Activated CD8-positive, alpha-beta T cell treated with anti-CD3 and anti-CD28 coated beads for 36 hours (primary cell): ENCODE results near the gene AGFG2. TPM values are rescaled to one million over a fixed set of nuclear protein-coding genes. Genes with fewer than 3 reads are reported as not detected.

Experiments used
- ATAC-seq: fragments of 200-7000 bp; cut with Tn5 transposase; one replicate; pipeline ENCODE4 v1.10.0; 2021; ENCODE audit warnings: mild to moderate bottlenecking, moderate library complexity
- CTCF ChIA-PET: fragments of 350-600 bp; sonication (Branson Sonifier 250); formaldehyde crosslinking; loops from one replicate; lab custom pipeline; 2021; ENCODE audit warnings: antibody characterized with exemption; lab: Charles Lee
- POLR2A ChIA-PET: fragments of 350-600 bp; sonication (Branson Sonifier 250); formaldehyde crosslinking; loops from one replicate; lab custom pipeline; 2021; ENCODE audit warnings: antibody characterized with exemption; lab: Charles Lee
- DNase-seq: peaks from one replicate; pipeline ENCODE4 v3.0.0-alpha.2; 2020
- H3K27ac Mint-ChIP-seq: one replicate; pipeline ENCODE4 v1.8.0; 2021; ENCODE audit warnings: mild to moderate bottlenecking, mixed read lengths
- H3K27me3 Mint-ChIP-seq: one replicate; pipeline ENCODE4 v1.8.0; 2021; ENCODE audit warnings: mixed read lengths
- H3K36me3 Mint-ChIP-seq: one replicate; pipeline ENCODE4 v1.8.0; 2021; ENCODE audit warnings: low read depth, mixed read lengths
- H3K4me1 Mint-ChIP-seq: one replicate; pipeline ENCODE4 v1.8.0; 2021; ENCODE audit warnings: low read depth, mixed read lengths
- H3K4me3 Mint-ChIP-seq: one replicate; pipeline ENCODE4 v1.8.0; 2021; ENCODE audit warnings: mild to moderate bottlenecking, moderate library complexity, mixed read lengths
- H3K9me3 Mint-ChIP-seq: one replicate; pipeline ENCODE4 v1.8.0; 2021; ENCODE audit warnings: mixed read lengths
- intact Hi-C: fragments of 100-400 bp; cut with micrococcal nuclease; formaldehyde crosslinking; loops from one replicate; pipeline ENCODE4 v1.10.0; 2022
- total RNA-seq, 2 experiments: library from RNA; stranded (reverse); gene quantifications; one replicate each; pipeline ENCODE4 v1.2.3, GENCODE V29; 2021
- TF ChIP-seq, protein P1 (sequence below): fragments of 200-600 bp; IDR thresholded peaks from one replicate; pipeline ENCODE4 v1.8.0; 2022; ENCODE audit warnings: antibody characterized with exemption, mild to moderate bottlenecking

AGFG2 gene, protein sequence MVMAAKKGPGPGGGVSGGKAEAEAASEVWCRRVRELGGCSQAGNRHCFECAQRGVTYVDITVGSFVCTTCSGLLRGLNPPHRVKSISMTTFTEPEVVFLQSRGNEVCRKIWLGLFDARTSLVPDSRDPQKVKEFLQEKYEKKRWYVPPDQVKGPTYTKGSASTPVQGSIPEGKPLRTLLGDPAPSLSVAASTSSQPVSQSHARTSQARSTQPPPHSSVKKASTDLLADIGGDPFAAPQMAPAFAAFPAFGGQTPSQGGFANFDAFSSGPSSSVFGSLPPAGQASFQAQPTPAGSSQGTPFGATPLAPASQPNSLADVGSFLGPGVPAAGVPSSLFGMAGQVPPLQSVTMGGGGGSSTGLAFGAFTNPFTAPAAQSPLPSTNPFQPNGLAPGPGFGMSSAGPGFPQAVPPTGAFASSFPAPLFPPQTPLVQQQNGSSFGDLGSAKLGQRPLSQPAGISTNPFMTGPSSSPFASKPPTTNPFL
- total RNA-seq: 10 to 100 TPM; 45.6 to 45.8 TPM

DNA sequence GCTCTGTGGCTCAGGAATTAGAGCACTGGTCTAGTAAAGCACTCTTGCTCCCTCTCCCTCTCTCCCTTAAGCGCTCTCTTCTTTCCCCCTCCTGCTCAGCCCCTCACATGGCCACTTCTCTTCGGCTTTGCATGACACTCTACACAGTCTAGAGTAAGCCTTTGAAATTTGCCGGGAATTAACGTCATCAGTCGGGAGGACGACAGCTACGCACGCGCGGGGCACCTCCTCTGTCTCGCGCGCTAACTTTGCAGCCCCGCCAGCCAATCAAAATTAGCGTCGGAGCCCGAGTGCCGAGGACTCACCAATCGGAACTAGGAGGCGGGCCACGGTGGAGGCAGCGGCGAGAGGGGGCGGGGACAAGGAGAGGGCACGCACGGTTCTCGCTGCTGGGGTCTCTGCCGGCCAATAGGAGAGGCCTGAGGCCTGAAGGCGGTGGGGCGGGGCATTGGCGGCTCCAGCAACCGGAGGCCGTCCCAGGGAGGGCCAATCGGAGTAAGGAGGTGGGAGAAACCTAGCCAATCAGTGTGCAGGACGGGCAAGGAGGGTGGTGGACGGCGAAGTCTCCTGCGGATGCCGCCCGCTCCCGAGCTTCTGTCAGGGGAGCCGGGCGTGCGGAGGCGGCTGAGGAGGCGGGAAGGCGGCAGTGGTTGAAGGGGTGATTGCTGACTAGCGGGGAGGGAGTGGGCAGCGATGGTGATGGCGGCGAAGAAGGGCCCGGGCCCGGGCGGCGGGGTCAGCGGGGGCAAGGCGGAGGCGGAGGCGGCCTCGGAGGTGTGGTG lies at the start of gene AGFG2:
AGFG2 (plus strand) TSS at position 550 of the 782 bp plus-strand sequence; CDS start at position 694, 144 bp downstream.
- H3K27ac Mint-ChIP-seq: peak within 1 kb of the TSS; percentile 97
- DNase-seq (peak; percentile 100), ATAC-seq (peak; percentile 97)
- CTCF ChIA-PET: interaction anchor here (1.0 to 1.8 kb wide), 6 partner anchors 11 to 89 kb away, joined by 3 to 4 read pairs (median 3); no protein-coding TSS in a partner anchor
- intact Hi-C loops: no loop called here
- TF ChIP-seq, protein P1, sequence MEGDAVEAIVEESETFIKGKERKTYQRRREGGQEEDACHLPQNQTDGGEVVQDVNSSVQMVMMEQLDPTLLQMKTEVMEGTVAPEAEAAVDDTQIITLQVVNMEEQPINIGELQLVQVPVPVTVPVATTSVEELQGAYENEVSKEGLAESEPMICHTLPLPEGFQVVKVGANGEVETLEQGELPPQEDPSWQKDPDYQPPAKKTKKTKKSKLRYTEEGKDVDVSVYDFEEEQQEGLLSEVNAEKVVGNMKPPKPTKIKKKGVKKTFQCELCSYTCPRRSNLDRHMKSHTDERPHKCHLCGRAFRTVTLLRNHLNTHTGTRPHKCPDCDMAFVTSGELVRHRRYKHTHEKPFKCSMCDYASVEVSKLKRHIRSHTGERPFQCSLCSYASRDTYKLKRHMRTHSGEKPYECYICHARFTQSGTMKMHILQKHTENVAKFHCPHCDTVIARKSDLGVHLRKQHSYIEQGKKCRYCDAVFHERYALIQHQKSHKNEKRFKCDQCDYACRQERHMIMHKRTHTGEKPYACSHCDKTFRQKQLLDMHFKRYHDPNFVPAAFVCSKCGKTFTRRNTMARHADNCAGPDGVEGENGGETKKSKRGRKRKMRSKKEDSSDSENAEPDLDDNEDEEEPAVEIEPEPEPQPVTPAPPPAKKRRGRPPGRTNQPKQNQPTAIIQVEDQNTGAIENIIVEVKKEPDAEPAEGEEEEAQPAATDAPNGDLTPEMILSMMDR: no peak
- H3K9me3 Mint-ChIP-seq: no peaks in the 10 kb centered on the region
- POLR2A ChIA-PET: interaction anchor here (0.6 to 1.8 kb wide), 7 partner anchors 10 to 136 kb away, joined by 3 to 6 read pairs (median 4); partner anchors contain the start of gene PPP1R35
- H3K27me3 Mint-ChIP-seq: no peaks in the 10 kb centered on the region
- H3K36me3 Mint-ChIP-seq: peaks cover 22% of the 10 kb centered on the region
- peaks cover 37% of the 10 kb centered on the region for H3K4me1 Mint-ChIP-seq
- H3K4me3 Mint-ChIP-seq: peak within 1 kb of the TSS; percentile 91

DNA sequence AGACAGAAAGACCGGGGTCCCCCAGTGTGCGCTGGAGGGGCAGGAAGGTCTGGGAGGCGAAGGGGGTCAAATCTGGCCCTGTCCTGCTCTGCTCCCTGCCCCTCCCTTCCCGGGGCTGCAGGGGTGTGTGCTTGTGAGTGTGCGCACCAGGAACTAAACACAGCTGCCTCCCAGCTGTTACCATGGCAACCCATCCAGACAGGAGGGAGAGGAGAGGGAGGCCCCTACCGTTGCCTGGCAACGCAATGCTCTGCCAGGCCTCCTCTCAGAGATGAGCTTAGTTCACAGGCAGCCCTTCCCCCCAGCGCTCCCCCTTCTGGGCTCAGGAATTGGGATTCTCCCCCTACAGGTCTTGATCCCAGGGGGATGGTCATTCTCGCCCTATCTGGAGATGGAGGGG lies 49.2 kb upstream of the AGFG2 start:
- Mint-ChIP-seq H3K4me3 (no peak overlapping the region), H3K4me1 (peaks cover 9% of the 10 kb centered on the region), H3K27ac (no peak overlapping the region), H3K36me3 (no peaks in the 10 kb centered on the region), H3K27me3 (no peaks in the 10 kb centered on the region), H3K9me3 (no peaks in the 10 kb centered on the region)
- intact Hi-C loops: no loop called here
- DNase-seq: peak; percentile 69
- ATAC-seq: peak; percentile 21
- TF ChIP-seq, protein P1: no peak
- ChIA-PET POLR2A (no interaction called here), CTCF (interaction anchor here (0.6 to 2.4 kb wide), 2 partner anchors 21 to 79 kb away, joined by 4 to 6 read pairs; no protein-coding TSS in a partner anchor)

DNA sequence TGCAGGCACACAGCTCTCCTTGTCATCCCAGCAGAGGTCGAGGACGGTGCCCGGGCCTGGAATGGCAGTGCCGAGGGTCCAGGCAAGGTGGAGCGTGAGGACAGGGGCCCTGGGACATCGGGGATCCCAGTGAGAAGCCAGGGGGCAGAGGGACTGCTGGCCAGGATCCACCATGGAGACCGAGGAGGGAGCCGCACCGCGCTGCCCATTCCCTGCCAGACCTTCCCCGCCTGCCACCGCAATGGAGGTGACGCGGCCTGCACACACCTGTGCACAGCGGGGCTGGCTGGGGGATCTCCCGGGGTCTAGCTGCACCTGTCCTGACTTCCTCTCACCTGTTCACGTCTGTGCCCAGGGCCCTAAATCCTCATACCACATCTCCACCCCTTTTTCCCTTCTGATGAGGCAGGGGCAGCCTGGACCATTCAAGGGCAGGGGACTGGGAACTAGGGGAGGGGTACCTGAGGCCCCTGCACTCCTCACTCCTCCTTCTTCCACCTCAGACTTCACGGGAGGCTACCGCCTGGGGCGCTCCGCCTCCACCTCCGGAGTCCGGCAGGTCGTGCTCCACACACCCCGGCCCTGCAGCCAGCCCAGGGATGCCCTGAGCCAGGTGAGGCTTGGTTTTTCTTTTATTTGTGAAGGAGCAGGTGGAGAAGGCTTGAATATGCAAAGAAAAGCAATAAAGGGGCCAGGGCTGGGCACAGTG lies 48.4 kb upstream of the AGFG2 start:
- DNase-seq (no peak), ATAC-seq (no peak)
- intact Hi-C loops: no loop called here
- CTCF ChIA-PET: interaction anchor here (0.6 to 2.4 kb wide), 3 partner anchors 21 to 78 kb away, joined by 3 to 6 read pairs (median 4); no protein-coding TSS in a partner anchor
- H3K9me3 Mint-ChIP-seq: no peaks in the 10 kb centered on the region
- POLR2A ChIA-PET: no interaction called here
- H3K27ac Mint-ChIP-seq: no peak overlapping the region
- no peak overlapping the region for H3K4me3 Mint-ChIP-seq
- peaks cover 8% of the 10 kb centered on the region for H3K4me1 Mint-ChIP-seq
- H3K27me3 Mint-ChIP-seq: no peaks in the 10 kb centered on the region
- H3K36me3 Mint-ChIP-seq: no peaks in the 10 kb centered on the region
- TF ChIP-seq, protein P1: no peak

DNA sequence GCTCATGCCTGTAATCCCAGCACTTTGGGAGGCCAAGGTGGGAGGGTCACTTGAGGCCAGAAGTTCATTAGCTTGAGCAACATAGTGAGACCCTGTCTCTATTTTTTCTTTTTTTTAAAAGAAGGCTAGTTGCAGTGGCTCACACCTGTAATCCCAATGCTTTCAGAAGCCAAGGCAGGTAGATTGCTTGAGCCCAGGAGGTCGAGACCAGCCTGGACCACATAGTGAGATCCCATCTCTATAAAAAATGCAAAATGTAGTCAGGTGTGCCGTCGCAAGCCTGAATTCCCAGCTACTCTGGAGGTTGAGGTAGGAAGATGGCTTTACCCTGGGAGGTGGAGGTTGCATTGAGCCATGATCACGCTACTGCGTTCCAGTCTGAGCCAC lies 47.8 kb upstream of the AGFG2 start:
- no peaks in the 10 kb centered on the region for H3K27me3 Mint-ChIP-seq
- ChIA-PET POLR2A (no interaction called here), CTCF (interaction anchor here (0.8 kb wide), 1 partner anchor 26 kb away, joined by 3 read pairs; no protein-coding TSS in a partner anchor)
- TF ChIP-seq, protein P1: no peak
- peaks cover 8% of the 10 kb centered on the region for H3K4me1 Mint-ChIP-seq
- H3K4me3 Mint-ChIP-seq: no peak overlapping the region
- intact Hi-C loops: no loop called here
- H3K36me3 Mint-ChIP-seq: no peaks in the 10 kb centered on the region
- no peak overlapping the region for H3K27ac Mint-ChIP-seq
- no peak for DNase-seq
- no peaks in the 10 kb centered on the region for H3K9me3 Mint-ChIP-seq
- no peak for ATAC-seq
